Neuron (in vitro differentiated cells): ENCODE results near the gene AKR1B15.
"Not testable (repeated sequence)": the region's sequence is repeated elsewhere in the genome, so short reads cannot be mapped to it uniquely, and the experiment has no call there.

Experiments
- H2AFZ ChIP-seq: one replicate; pipeline ENCODE4 v1.6.1; 2013; ENCODE audit warnings: low read depth, mild to moderate bottlenecking, inconsistent platforms, low read length, moderate library complexity
- H3K27me3 ChIP-seq: one replicate; pipeline ENCODE4 v1.6.1; 2013; ENCODE audit warnings: low read length; ENCODE audit not compliant: insufficient read depth
- H3K36me3 ChIP-seq: one replicate; pipeline ENCODE4 v1.6.1; 2013; ENCODE audit warnings: low read length; ENCODE audit not compliant: insufficient read depth
- H3K4me1 ChIP-seq: one replicate; pipeline ENCODE4 v1.6.1; 2013; ENCODE audit warnings: low read length; ENCODE audit not compliant: insufficient read depth
- H3K4me3 ChIP-seq: 2 replicates; pipeline ENCODE4 v1.5.1; 2013; ENCODE audit warnings: mild to moderate bottlenecking, low read length, moderate library complexity
- H3K9me3 ChIP-seq: one replicate; pipeline ENCODE4 v1.6.1; 2013; ENCODE audit warnings: low read length

The AKR1B15 gene

DNA sequence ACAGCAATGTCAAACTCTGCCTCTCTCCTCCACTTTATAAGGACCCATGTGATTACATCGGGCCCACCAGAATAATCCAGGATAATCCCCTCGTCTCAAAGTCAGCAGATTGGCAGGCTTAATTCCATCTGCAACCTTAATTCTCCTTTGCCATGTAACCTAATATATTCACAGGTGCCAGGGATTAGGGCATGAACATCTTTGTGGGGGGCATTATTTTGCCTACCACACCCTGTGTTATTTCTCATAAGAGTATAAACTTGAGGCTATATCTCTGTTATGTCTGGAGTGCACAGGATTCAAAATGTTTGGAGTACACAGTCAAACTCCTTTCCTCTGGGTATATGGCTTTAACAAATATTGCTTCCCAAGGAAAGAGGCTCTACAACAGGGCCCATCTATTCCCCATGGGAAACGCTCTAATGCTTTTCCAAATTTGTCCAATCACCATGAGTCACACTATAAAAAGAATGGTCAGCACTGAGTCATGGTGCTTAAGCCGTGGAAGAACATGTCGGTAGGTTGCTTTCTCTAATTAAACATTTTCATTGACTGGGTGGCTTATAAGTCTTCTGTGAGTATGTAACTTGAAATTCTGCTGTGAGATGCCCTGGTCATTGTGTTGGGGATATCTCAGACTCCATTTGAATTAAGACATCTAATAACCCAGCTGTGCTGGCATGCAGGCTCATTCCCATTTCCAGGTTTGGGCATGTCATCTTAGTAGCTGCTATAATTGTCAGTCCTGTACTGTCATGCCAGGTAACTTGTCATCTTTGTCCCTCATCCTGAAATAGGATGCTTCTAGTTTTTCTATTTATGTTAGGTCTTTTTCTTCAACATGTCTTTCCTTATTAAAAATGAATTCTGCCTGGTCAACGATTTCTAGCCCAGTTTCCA lies 33.1 kb upstream of the AKR1B15 start:
- Histone ChIP-seq H3K4me3 (no peak overlapping the region), H3K9me3 (no peaks in the 10 kb centered on the region)

DNA sequence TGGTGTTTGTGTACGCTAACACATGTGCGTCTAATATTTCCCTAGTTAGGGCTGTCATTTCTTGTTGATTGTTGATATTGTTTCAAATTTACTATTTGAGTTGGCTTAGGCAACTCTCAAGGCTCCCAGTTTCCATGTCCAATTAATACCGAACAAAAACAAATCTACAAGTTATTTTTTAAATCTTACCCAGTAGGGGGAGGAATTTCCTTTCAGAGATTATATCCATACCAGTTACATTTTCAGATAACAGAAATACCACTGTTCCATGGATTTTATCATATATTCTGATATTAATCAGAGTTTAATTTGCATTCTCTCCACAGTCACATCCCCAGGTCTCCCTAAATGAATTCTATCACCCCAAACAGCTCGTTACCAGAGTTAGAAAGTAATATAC lies 28.8 kb upstream of the AKR1B15 start:
- Histone ChIP-seq H3K9me3 (no peaks in the 10 kb centered on the region), H3K4me1 (no peaks in the 10 kb centered on the region), H3K27me3 (peaks cover 4% of the 10 kb centered on the region), H3K4me3 (no peak overlapping the region), H3K36me3 (no peaks in the 10 kb centered on the region), H2AFZ (no peak overlapping the region)

More for the DNA sequence above, 33.1 kb upstream of the AKR1B15 start:
- Histone ChIP-seq H3K4me1 (no peaks in the 10 kb centered on the region), H3K27me3 (peaks cover 8% of the 10 kb centered on the region), H3K36me3 (no peaks in the 10 kb centered on the region), H2AFZ (no peak overlapping the region)

DNA sequence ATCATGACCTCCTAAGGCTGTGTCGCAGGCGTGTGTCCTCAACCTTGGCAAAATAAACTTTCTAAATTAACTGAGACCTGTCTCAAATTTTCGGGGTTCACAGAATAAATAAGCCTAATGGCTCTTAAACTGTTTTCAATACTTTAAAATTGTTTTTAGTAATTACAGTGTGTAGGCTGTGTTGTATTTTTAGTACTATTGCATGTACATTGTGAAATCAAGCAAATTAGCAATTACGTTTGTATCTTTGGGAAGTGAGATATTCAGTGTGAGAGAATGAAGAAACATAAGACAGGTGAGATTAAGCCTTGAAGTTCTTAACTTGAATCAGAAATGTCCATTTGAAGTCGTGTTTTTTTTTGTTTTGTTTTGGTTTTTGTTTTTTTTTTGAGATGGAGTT lies 26.3 kb upstream of the AKR1B15 start:
- H3K4me1 ChIP-seq, result no peaks in the 10 kb centered on the region
- H2AFZ ChIP-seq, result no peak overlapping the region
- peaks cover 6% of the 10 kb centered on the region for H3K27me3 ChIP-seq
- H3K9me3 ChIP-seq, result no peaks in the 10 kb centered on the region
- H3K36me3 ChIP-seq, result no peaks in the 10 kb centered on the region
- H3K4me3 ChIP-seq, result no peak overlapping the region

DNA sequence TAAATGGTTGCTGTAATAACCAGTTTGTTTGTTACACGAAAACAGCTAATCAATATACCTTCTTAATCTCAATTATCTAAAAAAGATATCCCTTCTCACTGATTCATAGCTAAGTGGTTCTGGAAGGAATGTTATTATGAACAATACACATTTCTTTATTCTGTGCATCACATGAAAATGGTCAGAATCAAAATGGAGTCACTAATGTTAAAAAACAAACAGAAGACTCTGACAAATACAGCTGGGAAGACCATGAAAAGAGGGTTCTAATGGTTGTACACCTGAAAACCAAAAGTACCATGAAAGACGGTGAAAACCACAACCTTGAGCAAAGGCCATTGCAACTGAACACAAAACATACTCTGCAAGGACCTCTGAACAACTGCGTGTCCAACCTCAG lies 23.5 kb upstream of the AKR1B15 start:
- not testable (repeated sequence) for H3K4me1 ChIP-seq, H3K4me3 ChIP-seq, H3K9me3 ChIP-seq, H3K36me3 ChIP-seq, H2AFZ ChIP-seq
- H3K27me3 ChIP-seq, result peaks cover 15% of the 10 kb centered on the region

DNA sequence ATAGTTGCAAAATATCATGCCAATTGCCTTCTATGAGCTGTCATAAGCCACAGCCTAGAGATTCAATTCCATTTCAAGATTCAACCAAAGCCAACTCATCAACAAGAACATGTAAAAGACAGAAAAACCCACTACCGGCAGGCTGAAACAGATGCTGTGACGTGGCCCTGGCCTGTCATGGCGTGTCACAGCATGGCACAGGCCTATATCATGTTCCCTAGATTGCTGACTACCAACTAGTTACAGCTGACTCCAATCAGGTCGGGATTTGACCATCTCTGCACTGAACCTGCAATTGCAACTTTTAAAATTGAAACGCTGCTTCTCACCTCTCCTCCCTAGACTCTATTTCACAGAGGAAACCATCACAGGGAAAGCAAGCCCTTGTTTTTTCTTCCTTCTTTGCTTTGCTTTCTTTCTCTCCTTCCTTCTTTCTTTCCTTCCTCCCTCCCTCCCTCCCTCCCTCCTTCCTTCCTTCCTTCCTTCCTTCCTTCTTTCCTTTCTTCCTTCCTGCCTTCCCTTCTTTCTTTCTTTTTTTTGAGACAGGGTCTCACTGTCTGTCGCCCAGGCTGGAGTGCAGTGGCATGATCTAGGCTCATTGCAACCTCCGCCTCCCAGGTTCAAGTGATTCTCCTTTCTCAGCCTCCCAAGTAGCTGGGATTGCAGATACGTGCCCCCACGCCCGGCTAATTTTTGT lies 22.2 kb upstream of the AKR1B15 start:
- H3K36me3 ChIP-seq, H3K4me3 ChIP-seq, H2AFZ ChIP-seq, H3K4me1 ChIP-seq, H3K9me3 ChIP-seq: not testable (repeated sequence)
- peaks cover 18% of the 10 kb centered on the region for H3K27me3 ChIP-seq

DNA sequence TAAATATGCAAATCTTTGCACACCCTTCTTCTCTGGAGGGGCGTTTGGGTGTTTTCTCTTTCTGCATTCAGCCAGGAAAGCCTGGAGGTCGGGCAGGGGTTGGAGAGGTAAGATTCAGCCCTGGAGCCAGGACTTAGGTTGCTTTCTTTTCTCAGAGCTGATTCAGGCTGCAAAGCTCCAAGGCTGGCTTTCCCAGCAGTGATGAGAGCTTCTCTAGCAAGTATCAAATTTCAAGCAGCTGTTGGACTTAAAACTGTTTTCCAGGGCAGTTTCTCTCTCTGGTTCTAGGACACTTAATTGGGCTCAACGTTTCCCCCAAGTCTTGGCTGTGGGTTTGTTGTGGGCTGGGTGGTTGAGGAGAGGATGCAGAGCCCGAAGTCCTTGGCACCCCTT lies 20.9 kb upstream of the AKR1B15 start:
- H3K27me3 ChIP-seq, result peaks cover 21% of the 10 kb centered on the region
- H3K36me3 ChIP-seq, result no peaks in the 10 kb centered on the region
- no peaks in the 10 kb centered on the region for H3K4me1 ChIP-seq
- no peaks in the 10 kb centered on the region for H3K9me3 ChIP-seq
- H3K4me3 ChIP-seq, result no peak overlapping the region
- H2AFZ ChIP-seq, result no peak overlapping the region

DNA sequence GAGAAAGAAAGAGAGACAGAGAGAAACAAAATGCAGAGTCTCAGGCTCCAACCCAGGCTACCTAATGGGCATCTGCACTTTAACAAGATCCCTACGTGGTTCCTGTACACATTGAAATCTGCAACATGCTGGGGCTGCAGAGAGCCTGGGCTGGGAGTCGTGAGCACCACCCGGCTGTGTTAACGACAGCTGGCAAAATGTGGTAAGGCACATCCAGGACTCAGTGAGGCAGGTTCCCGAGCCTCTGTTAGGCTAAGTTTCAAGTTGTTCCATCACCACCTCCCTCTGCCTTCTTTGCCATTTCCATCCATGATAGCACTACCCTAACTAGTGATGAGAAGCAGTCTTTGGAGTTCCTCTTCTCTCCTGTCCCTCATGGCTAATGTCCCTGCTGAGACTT lies 20.2 kb upstream of the AKR1B15 start:
- H3K9me3 ChIP-seq, result no peaks in the 10 kb centered on the region
- no peak overlapping the region for H3K4me3 ChIP-seq
- peaks cover 21% of the 10 kb centered on the region for H3K27me3 ChIP-seq
- H3K4me1 ChIP-seq, result no peaks in the 10 kb centered on the region
- no peak overlapping the region for H2AFZ ChIP-seq
- no peaks in the 10 kb centered on the region for H3K36me3 ChIP-seq

DNA sequence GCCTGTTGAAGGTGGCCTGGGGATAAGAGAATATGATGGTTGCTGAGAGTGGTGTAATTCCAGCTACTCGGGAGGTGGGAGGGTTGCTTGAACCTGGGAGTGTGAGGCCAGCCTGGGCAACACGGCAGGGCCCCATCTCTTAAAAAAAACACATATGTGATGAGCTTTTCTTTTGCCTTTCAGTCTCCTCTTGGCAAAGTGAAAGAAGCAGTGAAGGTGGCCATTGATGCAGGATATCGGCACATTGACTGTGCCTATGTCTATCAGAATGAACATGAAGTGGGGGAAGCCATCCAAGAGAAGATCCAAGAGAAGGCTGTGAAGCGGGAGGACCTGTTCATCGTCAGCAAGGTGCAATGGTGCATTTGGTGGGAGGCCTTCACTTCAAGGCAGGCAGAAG lies 18.4 kb upstream of the AKR1B15 start:
- Histone ChIP-seq H3K9me3 (no peaks in the 10 kb centered on the region), H2AFZ (no peak overlapping the region), H3K27me3 (peaks cover 19% of the 10 kb centered on the region), H3K4me3 (no peak overlapping the region), H3K36me3 (no peaks in the 10 kb centered on the region), H3K4me1 (no peaks in the 10 kb centered on the region)

DNA sequence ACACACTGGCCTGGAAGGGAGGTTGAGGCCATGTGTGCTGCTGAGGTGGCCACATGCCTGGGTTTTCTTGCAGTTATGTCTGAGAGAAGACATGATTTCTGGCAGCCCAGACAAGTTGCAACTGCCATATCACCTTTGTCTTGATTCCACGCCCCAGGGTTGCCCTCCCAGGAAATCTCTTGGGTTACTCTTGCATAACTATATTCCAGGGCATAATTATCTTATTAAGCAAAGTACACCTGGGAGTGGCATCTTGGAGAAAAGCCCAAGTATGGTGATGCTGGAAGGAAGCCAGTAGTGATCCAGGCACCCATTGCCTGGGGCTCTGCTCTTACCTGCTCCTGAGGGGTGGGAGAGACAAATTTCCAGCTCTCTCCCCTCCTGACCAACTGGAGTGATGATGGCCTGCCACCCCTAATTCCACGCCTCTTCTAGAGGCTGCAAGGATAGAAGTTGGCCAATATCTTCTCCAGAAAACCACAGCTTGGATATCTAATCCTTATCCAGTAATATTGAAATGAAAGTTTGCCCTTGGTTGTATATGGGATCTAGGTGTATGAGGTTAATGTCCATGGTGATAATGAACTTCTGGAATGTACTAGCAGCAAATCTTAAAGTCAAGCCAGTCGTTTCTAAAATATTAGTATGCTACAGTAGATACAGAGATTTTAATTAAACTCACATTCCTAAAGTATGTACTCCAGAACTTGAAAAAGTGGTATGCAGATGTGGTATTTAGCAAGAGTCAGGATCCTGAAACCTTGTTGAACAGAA lies 16.5 kb upstream of the AKR1B15 start:
- H3K36me3 ChIP-seq, result no peaks in the 10 kb centered on the region
- peaks cover 17% of the 10 kb centered on the region for H3K27me3 ChIP-seq
- H2AFZ ChIP-seq, result no peak overlapping the region
- no peaks in the 10 kb centered on the region for H3K4me1 ChIP-seq
- H3K9me3 ChIP-seq, result no peaks in the 10 kb centered on the region
- no peak overlapping the region for H3K4me3 ChIP-seq

DNA sequence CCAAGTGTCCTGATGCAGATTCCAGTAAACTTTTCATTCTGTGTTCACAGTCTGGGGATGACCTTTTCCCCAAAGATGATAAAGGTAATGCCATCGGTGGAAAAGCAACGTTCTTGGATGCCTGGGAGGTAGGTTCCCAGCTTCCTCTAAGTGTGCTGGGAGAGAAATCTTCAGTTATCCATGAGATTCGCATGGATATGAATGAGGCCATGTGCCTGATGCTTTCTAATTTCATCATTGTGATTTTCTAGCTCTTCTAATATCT lies 16.0 kb upstream of the AKR1B15 start:
- H3K9me3 ChIP-seq, result no peaks in the 10 kb centered on the region
- H2AFZ ChIP-seq, result no peak overlapping the region
- H3K4me3 ChIP-seq, result no peak overlapping the region
- H3K36me3 ChIP-seq, result no peaks in the 10 kb centered on the region
- no peaks in the 10 kb centered on the region for H3K4me1 ChIP-seq
- peaks cover 15% of the 10 kb centered on the region for H3K27me3 ChIP-seq

DNA sequence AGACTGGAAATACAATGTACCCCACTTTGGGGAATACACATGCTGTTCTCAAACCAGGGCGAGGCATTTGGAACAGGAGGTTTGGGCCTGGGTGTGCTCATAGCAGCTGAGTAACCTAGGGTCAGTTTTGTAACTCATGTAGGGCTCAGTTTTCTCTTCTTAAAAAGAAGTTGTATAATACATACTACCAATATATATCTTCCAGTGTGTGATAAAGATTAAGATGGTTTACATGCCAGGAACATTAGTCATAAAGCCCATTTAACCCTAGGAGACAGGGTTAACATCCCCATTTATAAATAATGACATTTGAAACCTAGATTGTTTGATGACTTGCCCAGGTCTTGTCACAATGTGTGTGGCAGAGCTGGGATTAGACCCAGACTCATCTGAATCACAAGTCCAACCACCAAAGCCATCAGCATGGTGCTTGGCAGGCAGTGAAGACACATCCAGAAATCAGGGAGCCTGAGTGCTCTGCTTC lies 15.6 kb upstream of the AKR1B15 start:
- Histone ChIP-seq H3K36me3 (no peaks in the 10 kb centered on the region), H3K9me3 (no peaks in the 10 kb centered on the region), H3K4me1 (no peaks in the 10 kb centered on the region), H3K4me3 (no peak overlapping the region), H2AFZ (no peak overlapping the region), H3K27me3 (peaks cover 15% of the 10 kb centered on the region)

DNA sequence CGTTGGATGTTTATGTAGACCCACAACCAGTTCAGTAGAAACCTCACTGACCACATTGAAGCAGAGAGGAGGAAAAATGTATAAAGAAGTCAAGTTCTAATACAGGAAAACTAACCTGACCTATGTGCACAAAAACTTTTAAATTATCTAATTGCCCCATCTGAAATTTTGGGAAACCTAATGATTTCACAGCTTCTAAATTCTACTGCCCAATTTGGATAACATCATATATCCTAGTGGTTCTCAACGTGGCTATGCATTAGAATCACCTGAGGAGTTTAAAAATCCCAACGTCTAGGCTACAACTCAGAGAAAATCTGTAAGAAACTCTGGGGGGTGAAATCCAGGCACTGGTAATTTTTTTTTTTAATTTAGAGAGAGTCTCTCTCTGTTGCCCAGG lies 14.3 kb upstream of the AKR1B15 start:
- Histone ChIP-seq H3K36me3 (no peaks in the 10 kb centered on the region), H3K4me1 (no peaks in the 10 kb centered on the region), H3K4me3 (no peak overlapping the region), H2AFZ (no peak overlapping the region), H3K27me3 (peaks cover 8% of the 10 kb centered on the region), H3K9me3 (no peaks in the 10 kb centered on the region)

DNA sequence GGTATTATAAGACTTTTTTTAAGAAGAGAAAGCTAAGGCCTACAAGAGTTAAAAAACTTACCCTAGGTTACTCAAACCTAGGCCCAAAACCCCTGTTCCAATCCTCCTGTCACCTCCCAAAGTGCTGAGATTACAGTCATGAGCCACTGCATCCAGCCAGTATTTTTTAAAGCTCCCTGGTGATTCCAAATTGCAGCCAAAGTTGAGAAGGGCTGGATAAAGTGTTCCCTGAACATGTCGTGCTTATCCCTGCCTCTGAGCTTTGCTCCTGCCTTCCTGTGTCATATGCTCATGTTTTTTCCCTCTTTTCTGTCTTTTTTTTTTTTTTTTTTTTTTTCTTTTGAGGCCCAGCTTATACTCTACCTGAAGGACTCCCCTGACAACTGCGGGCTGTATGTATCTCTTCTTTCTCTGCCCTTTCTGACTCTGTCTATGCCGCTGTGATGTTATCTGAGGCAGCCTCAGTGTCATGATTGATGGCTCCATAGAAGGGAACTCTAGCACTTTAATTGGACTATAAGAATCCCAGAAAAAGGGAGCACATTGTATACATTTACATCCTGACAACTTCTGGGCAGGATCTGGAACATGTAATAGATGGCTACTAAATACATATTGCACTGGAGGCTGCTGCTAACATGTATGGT lies 13.5 kb upstream of the AKR1B15 start:
- Histone ChIP-seq H2AFZ (no peak overlapping the region), H3K9me3 (no peaks in the 10 kb centered on the region), H3K4me3 (no peak overlapping the region), H3K36me3 (no peaks in the 10 kb centered on the region), H3K4me1 (no peaks in the 10 kb centered on the region), H3K27me3 (peaks cover 8% of the 10 kb centered on the region)
